ENCODE results near the gene UBE2L3.
"Not testable (repeated sequence)": the region's sequence is repeated elsewhere in the genome, so short reads cannot be mapped to it uniquely, and the experiment has no call there.

UBE2L3 gene

DNA sequence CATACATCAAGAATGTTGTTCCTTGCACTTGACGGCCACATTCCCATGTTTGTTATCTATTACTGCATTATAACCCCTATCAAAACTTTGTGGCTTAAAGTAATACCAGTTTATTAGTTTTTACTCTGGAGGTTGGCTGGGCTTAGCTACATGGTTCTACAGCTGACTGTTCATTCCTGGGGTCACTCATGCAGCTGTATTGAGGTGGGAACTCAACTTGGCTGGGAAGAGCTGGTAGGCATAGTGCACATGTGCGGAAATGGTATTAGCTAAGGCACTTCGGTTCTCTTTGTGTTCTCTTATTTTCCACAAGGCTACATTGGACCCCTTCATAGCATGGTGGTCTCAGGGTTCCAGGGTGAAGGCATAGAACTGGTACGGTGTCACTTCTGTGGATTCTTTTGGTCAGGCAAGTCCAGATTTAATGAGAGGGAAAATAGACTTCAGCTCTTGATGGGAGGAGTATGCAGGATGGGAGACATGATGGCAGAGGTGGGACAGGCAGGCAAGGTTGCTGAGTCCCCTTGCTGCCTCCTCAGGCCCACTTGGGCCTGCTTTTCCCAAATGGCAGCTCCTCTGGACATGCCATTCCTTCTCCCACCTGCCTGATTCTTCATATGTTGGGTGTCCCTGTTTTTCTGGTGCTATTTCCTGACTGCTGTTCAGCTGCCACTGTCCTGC, 46.2 kb downstream of the UBE2L3 start:
- Histone ChIP-seq H3K27me3 (ENCODE audit: control insufficient read depth, insufficient read depth, low read length) (no peaks in the 10 kb centered on the region), H3K36me3 (ENCODE audit: control insufficient read depth, insufficient read depth, low read length) (peaks cover 4% of the 10 kb centered on the region), H3K9me3 (ENCODE audit: control insufficient read depth, low read length) (no peaks in the 10 kb centered on the region), H3K4me3 (ENCODE audit: low read length) (no peak overlapping the region), H3K9ac (ENCODE audit: low read length) (no peak overlapping the region), H3K4me1 (ENCODE audit: control insufficient read depth, insufficient read depth, low read length) (peaks cover 8% of the 10 kb centered on the region)

DNA sequence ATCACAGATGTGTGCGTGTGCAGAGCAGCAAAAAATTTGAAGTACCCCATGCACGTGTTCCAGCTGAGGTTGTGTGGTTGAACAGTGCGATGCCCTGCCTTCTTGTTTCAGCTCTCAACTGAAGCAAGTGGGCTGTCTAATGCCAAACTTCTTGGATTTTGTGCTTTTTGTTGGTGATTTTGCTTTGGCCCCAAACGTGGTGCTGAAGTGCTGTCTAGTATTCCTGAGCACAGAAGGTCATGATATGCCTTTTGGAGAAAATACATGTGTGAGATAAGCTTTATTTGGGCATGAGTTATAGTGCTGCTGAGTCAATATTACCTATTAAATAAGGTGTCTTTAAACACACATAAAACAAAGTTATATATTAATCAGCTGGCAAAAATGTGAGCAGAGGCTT, 48.2 kb downstream of the UBE2L3 start:
- Histone ChIP-seq H3K9ac (ENCODE audit: low read length) (no peak overlapping the region), H3K36me3 (ENCODE audit: control insufficient read depth, insufficient read depth, low read length) (peaks cover 4% of the 10 kb centered on the region), H3K9me3 (ENCODE audit: control insufficient read depth, low read length) (no peaks in the 10 kb centered on the region), H3K4me3 (ENCODE audit: low read length) (no peak overlapping the region), H3K27me3 (ENCODE audit: control insufficient read depth, insufficient read depth, low read length) (no peaks in the 10 kb centered on the region), H3K4me1 (ENCODE audit: control insufficient read depth, insufficient read depth, low read length) (peaks cover 16% of the 10 kb centered on the region)

DNA sequence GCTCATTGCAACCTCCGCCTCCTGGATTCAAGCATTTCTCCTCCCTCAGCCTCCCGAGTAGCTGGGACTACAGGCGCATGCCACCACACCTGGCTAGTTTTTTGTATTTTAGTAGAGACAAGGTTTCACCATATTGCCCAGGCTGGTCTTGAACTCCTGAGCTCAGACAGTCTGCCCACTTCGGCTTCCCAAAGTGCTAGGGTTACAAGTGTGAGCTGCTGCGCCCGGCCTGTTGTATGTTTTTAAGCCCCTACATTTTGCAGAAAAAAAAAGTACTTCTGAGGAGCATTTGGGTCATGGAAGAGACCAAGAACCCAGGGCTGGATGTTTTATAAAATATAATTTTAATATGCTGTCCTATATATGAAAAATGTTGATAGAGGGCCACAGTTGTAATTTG, 49.8 kb downstream of the UBE2L3 start:
- H3K9ac ChIP-seq (ENCODE audit: low read length); H3K4me3 ChIP-seq (ENCODE audit: low read length); H3K27me3 ChIP-seq (ENCODE audit: control insufficient read depth, insufficient read depth, low read length); H3K36me3 ChIP-seq (ENCODE audit: control insufficient read depth, insufficient read depth, low read length); H3K9me3 ChIP-seq (ENCODE audit: control insufficient read depth, low read length): not testable (repeated sequence)
- H3K4me1 ChIP-seq (ENCODE audit: control insufficient read depth, insufficient read depth, low read length) = peaks cover 16% of the 10 kb centered on the region

DNA sequence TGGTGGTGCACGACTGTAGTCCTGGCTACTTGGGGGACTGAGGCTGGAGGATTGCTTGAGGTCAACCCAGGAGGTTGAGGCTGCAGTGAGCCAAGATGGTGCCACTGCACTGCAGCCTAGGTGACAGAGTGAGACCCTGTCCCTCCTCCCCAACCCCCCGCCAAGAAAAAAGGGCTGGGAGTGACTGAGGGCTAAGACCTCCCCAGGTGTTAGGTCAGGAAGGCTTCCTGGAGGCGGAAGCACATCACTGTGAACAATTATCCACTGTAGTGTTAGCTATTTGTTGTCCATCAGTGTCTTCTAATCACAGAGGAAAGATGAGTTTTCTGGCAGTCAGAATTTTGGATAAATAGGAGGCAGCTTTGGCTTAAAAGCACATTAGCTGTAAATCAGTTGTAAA, 53.5 kb downstream of the UBE2L3 start:
- Histone ChIP-seq H3K4me1 (ENCODE audit: control insufficient read depth, insufficient read depth, low read length) (peaks cover 21% of the 10 kb centered on the region), H3K9me3 (ENCODE audit: control insufficient read depth, low read length) (no peaks in the 10 kb centered on the region), H3K4me3 (ENCODE audit: low read length) (no peak overlapping the region), H3K9ac (ENCODE audit: low read length) (no peak overlapping the region), H3K36me3 (ENCODE audit: control insufficient read depth, insufficient read depth, low read length) (no peaks in the 10 kb centered on the region), H3K27me3 (ENCODE audit: control insufficient read depth, insufficient read depth, low read length) (no peaks in the 10 kb centered on the region)

DNA sequence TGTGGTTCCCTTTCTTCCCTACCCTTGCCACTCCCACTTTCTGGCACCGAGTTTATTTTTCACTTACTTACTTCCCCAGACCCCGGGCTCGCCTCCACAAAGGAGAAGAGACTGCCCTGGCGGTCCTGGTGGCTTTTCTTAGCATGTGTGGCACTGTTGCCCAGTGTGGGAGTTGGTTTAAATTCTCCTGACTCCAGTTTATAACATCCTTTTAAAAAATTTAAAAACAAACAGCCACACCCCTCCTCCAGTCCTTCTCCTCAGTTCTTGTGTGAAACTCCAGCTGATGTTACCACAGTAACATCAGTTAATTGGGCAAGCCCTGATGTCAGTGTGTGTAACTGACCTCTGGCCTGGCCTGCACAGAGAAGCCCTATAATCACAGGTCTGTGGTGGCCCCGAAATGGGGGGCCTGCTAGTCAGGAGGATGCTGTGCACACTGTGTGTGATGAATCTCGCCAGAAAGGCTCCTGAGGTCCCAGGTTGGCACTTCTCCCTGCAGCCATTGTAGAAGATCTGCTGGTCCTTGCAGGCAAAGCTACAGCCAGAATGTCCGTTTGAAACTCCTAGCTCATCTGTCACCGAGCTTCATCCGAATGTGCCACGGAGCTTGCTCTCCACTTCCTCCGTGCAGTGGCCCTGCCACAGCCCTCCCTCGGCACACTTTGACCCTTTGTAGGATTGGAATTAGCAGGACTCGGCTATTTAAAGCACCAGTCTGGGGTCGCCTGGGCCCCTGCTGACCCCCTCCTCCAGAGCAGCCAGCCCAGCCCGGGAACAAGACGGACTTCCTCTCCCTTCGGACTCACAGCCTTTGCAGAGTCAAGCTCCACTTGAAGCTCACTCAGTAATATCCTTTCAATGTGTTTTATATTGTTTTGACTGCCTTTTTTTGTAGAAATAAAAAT, 54.8 kb downstream of the UBE2L3 start:
- H3K36me3 ChIP-seq (ENCODE audit: control insufficient read depth, insufficient read depth, low read length) = no peaks in the 10 kb centered on the region
- H3K4me3 ChIP-seq (ENCODE audit: low read length) = no peak overlapping the region
- H3K4me1 ChIP-seq (ENCODE audit: control insufficient read depth, insufficient read depth, low read length) = peaks cover 18% of the 10 kb centered on the region
- H3K9ac ChIP-seq (ENCODE audit: low read length) = no peak overlapping the region
- no peaks in the 10 kb centered on the region for H3K9me3 ChIP-seq (ENCODE audit: control insufficient read depth, low read length)
- H3K27me3 ChIP-seq (ENCODE audit: control insufficient read depth, insufficient read depth, low read length) = no peaks in the 10 kb centered on the region

DNA sequence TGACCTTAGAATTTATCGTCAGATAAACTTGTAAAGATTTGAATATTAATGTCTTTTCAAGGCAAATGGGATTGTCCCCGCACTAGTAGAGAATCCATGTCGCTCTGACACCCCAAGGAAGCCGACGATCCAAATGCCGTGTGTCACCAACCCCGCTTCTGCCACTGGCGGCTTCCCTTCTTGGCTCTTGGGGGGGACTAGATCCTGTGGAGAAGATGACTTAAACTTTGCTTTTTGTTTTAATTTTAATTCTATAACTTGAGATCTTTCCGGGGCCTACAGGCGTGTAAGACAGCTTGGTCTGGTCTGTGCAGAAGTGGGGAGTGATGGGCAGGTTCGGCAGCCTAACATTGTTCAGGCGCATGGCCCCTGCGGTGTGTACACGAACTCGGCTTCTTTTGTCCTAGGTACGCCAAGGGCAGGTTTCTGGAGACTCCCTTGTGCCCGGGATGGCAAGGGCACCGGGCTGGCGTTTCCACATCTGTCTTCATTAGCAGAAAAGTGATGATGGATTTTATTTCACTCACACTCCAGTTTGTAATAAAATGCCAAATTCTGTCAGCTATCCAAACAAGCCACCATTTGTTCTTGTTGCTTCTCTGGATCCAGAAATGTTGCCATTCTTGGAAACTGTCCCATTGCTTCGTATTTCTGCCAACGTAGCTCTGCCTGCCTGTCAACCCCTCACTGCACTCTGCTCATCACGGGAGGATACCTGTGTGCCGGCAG, 55.6 kb downstream of the UBE2L3 start:
- H3K4me3 ChIP-seq (ENCODE audit: low read length) = no peak overlapping the region
- no peaks in the 10 kb centered on the region for H3K27me3 ChIP-seq (ENCODE audit: control insufficient read depth, insufficient read depth, low read length)
- peaks cover 21% of the 10 kb centered on the region for H3K4me1 ChIP-seq (ENCODE audit: control insufficient read depth, insufficient read depth, low read length)
- no peaks in the 10 kb centered on the region for H3K9me3 ChIP-seq (ENCODE audit: control insufficient read depth, low read length)
- H3K9ac ChIP-seq (ENCODE audit: low read length) = no peak overlapping the region
- H3K36me3 ChIP-seq (ENCODE audit: control insufficient read depth, insufficient read depth, low read length) = no peaks in the 10 kb centered on the region

DNA sequence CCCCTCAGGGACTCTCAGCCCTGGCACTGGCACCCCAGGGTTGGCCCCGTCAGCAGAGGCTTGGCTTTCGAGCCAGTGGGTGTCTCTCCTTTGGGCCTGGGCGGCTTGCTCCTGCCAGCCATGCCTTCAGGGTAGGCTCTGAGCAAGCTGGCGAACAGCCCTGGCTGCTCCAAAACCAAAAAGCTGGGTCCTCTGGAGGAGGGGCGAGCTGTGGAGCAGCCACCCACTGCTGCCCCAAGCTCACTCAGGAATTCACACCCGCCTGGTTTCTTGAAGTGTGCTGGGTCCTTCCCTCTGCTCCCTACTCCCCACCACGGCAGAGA, 56.1 kb downstream of the UBE2L3 start:
- no peak overlapping the region for H3K9ac ChIP-seq (ENCODE audit: low read length)
- no peaks in the 10 kb centered on the region for H3K9me3 ChIP-seq (ENCODE audit: control insufficient read depth, low read length)
- no peaks in the 10 kb centered on the region for H3K36me3 ChIP-seq (ENCODE audit: control insufficient read depth, insufficient read depth, low read length)
- no peaks in the 10 kb centered on the region for H3K27me3 ChIP-seq (ENCODE audit: control insufficient read depth, insufficient read depth, low read length)
- H3K4me1 ChIP-seq (ENCODE audit: control insufficient read depth, insufficient read depth, low read length) = peaks cover 24% of the 10 kb centered on the region
- H3K4me3 ChIP-seq (ENCODE audit: low read length) = no peak overlapping the region

DNA sequence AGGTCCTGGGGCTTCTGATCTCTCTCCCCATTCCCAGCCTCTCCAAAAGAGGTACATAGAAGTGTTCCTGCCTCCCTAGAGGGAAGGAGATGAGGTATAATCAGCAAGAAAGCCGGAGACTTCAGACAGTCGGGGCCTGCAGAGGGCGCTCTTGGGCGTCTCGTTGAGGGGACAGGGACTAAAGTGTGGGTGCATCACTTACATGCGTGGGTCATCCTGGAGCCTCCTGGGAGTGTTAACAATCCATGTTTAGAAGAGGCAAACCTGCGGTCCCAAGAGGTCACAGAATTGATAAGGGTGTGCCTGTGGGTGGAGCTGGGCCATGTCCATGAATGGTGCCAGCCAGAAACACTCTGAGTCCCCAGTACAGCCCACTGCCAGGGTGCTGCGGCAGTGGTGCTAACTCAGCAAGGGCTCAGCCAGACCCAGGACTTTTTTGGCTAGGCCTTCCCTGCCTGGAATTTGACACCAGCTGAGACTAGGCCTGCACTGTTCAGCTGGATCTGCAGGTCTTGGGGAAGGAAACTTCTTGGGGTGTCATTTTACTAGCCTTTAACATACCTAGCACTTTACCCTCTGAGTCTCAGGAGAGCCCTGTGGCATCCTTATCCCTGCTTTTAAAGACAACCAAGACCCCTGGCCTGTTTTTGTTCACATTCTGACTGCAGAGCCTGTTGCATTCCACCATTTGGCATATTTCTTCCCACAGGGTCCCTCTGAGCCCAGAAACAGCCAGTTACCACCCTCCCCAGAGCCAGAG, 56.8 kb downstream of the UBE2L3 start:
- Histone ChIP-seq H3K9me3 (ENCODE audit: control insufficient read depth, low read length) (no peaks in the 10 kb centered on the region), H3K27me3 (ENCODE audit: control insufficient read depth, insufficient read depth, low read length) (no peaks in the 10 kb centered on the region), H3K9ac (ENCODE audit: low read length) (no peak overlapping the region), H3K4me1 (ENCODE audit: control insufficient read depth, insufficient read depth, low read length) (peaks cover 30% of the 10 kb centered on the region), H3K4me3 (ENCODE audit: low read length) (no peak overlapping the region), H3K36me3 (ENCODE audit: control insufficient read depth, insufficient read depth, low read length) (no peaks in the 10 kb centered on the region)

DNA sequence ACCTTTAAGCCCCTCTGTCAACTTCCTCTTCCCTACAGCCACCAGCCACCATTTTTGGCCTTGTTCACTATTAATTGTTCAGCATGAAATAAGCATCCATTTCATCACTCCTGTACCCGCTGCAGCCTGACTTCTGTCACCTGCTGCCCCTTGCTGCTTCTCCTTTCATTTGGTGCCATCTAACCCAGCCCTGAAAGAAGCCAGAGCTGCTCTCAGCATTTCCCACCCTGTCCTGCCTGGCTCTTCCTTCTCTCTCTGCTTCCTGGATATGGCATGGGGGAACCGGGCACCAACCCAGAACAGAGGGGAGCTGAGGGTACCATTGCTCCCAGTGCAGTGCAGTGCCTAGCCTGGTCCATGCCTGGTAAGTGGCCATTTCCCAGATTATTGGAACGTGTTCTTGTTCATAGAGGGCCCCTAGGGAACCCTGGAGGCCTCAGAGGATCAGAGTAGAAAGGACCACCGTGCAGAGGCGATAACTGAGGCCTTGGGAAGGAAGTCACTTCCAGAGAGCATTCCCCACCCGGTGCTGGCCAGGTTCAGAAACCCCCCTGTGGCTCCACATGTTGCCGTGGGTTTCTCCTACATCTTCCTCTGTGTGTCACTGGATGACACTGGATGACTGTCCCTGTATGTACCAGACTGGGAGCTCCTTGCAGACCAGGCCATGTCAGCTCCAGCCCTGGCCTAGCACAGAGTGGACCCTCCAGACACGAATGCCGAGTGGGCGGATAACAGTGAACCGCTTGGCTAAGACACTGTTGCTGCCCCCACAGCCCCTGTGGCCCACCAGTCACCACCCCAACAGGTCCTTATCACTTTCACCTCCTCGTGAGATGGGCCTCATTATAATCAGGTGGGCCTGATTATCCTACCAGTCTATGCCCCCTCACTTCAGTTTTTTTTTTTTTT, 57.6 kb downstream of the UBE2L3 start:
- Histone ChIP-seq H3K27me3 (ENCODE audit: control insufficient read depth, insufficient read depth, low read length) (no peaks in the 10 kb centered on the region), H3K9ac (ENCODE audit: low read length) (no peak overlapping the region), H3K4me1 (ENCODE audit: control insufficient read depth, insufficient read depth, low read length) (peaks cover 23% of the 10 kb centered on the region), H3K9me3 (ENCODE audit: control insufficient read depth, low read length) (no peaks in the 10 kb centered on the region), H3K36me3 (ENCODE audit: control insufficient read depth, insufficient read depth, low read length) (no peaks in the 10 kb centered on the region), H3K4me3 (ENCODE audit: low read length) (no peak overlapping the region)

DNA sequence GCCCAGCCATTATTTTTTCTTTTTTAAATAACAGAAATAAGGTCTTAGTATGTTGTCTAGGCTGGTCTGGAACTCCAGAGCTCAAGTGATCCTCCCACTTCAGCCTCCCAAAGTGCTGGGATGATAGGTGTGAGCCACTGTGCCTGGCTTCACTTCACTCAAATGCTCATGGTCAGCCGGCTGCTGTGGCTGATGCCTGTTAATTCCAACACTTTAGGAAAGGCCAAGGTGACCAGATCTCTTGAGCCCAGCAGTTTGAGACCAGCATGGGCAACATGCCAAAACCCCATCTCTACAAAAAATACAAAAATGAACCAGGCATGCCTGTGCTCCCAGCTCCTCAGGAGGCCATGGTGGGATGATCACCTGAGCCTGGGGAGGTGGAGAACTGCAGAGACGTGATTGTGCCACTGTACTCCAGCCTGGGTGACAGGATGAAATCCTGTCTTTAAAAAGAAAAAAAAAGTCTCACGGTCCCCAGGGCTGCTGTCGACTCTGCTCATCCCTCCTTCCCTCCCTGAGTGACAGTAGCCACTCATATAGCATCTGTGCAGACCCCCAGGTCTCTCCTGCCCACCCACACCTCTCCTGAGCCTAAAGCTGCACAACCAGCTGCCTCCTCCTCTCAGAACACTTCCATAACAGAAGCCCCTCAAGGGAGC, 58.7 kb downstream of the UBE2L3 start:
- H3K36me3 ChIP-seq (ENCODE audit: control insufficient read depth, insufficient read depth, low read length) = no peaks in the 10 kb centered on the region
- H3K4me3 ChIP-seq (ENCODE audit: low read length) = no peak overlapping the region
- H3K9ac ChIP-seq (ENCODE audit: low read length) = no peak overlapping the region
- H3K27me3 ChIP-seq (ENCODE audit: control insufficient read depth, insufficient read depth, low read length) = no peaks in the 10 kb centered on the region
- H3K4me1 ChIP-seq (ENCODE audit: control insufficient read depth, insufficient read depth, low read length) = peaks cover 23% of the 10 kb centered on the region
- no peaks in the 10 kb centered on the region for H3K9me3 ChIP-seq (ENCODE audit: control insufficient read depth, low read length)
